Thoracic aorta (tissue), 2 donors: ENCODE measurements around the gene FOXS1. TPM values are rescaled to one million over a fixed set of nuclear protein-coding genes. Genes with fewer than 3 reads are reported as not detected.

Experiments
- ATAC-seq: fragments of 150-250 bp; one replicate; pipeline ENCODE4 v1.8.0; 2017; ENCODE audit warnings: low read depth; ENCODE audit not compliant: insufficient number of reproducible peaks, low FRiP score
- DNase-seq: peaks from one replicate; pipeline ENCODE4 v3.0.0-alpha.2; 2020; ENCODE audit warnings: low spot score
- H3K27ac ChIP-seq, 2 donors: fragments of 200-600 bp; sonication (generic); 1 replicate in 1 of 2; 2 replicates in 1 of 2; pipeline ENCODE4 v1.5.1; 2016; ENCODE audit warnings: mild to moderate bottlenecking in 2 of 2, moderate library complexity in 2 of 2
- H3K27me3 ChIP-seq: fragments of 200-600 bp; sonication (generic); replicated peaks from 2 replicates; pipeline ENCODE4 v1.6.0; 2016; ENCODE audit warnings: mild to moderate bottlenecking; ENCODE audit not compliant: insufficient read depth
- H3K36me3 ChIP-seq: fragments of 200-600 bp; sonication (generic); one replicate; pipeline ENCODE4 v1.5.1; 2016
- H3K4me1 ChIP-seq, 2 donors: fragments of 200-600 bp; sonication (generic); 1 replicate in 1 of 2; 2 replicates in 1 of 2; pipeline versions ENCODE4 v1.5.1 to v1.6.0; 2016; ENCODE audit warnings: low read depth in 2 of 2, mild to moderate bottlenecking in 1 of 2; ENCODE audit not compliant: control insufficient read depth in 1 of 2
- H3K4me3 ChIP-seq: fragments of 200-600 bp; sonication (generic); 2 replicates; pipeline ENCODE4 v1.5.1; 2016; ENCODE audit warnings: mild to moderate bottlenecking
- H3K9me3 ChIP-seq: fragments of 200-600 bp; sonication (generic); 2 replicates; pipeline ENCODE4 v1.5.1; 2016
- CTCF ChIP-seq: fragments of 200-600 bp; sonication (generic); IDR thresholded peaks from one replicate; pipeline ENCODE4 v1.5.1; 2019; ENCODE audit warnings: antibody characterized with exemption
- total RNA-seq, 2 donors: library from RNA; depleted of rRNA; stranded (reverse); fragments of >200 nt; gene quantifications; one replicate each; pipeline versions ENCODE4 v1.1.0 to v1.2.3, GENCODE V29; 2016

Gene FOXS1
- total RNA-seq, 2 donors from 2014 or later = 13.9 to 44.5 TPM

GRCh38 chr20:31864521-31865400 lies 19.4 kb upstream of the FOXS1 start:
- TF ChIP-seq CTCF = no peak
- H3K27me3 ChIP-seq = no peaks in the 10 kb centered on the region
- no peaks in the 10 kb centered on the region for H3K36me3 ChIP-seq

GRCh38 chr20:31863296-31864085 lies 18.1 kb upstream of the FOXS1 start:
- Histone ChIP-seq H3K27me3 (no peaks in the 10 kb centered on the region), H3K4me3 (no peak overlapping the region), H3K36me3 (no peaks in the 10 kb centered on the region), H3K4me1 (peaks cover 6 to 21% of the 10 kb centered on the region in 2 donors), H3K9me3 (no peaks in the 10 kb centered on the region), H3K27ac (no peak overlapping the region)
- DNase-seq (no peak), ATAC-seq (no peak)
- no peak for TF ChIP-seq CTCF

More at GRCh38 chr20:31864521-31865400, 19.4 kb upstream of the FOXS1 start:
- no peak for DNase-seq
- no peaks in the 10 kb centered on the region for H3K9me3 ChIP-seq
- no peak overlapping the region for H3K27ac ChIP-seq
- H3K4me1 ChIP-seq = peaks cover 13 to 34% of the 10 kb centered on the region in 2 donors
- ATAC-seq = no peak
- no peak overlapping the region for H3K4me3 ChIP-seq

- no peak for DNase-seq
- H3K9me3 ChIP-seq = no peaks in the 10 kb centered on the region
Measured at GRCh38 chr20:31862506-31862905, 17.1 kb upstream of the FOXS1 start.

GRCh38 chr20:31862157-31862470 lies 16.7 kb upstream of the FOXS1 start:
- ATAC-seq (no peak), DNase-seq (no peak)
- no peak overlapping the region for H3K27ac ChIP-seq
- no peaks in the 10 kb centered on the region for H3K9me3 ChIP-seq
- no peak for TF ChIP-seq CTCF
- no peaks in the 10 kb centered on the region for H3K36me3 ChIP-seq
- peaks cover 6 to 12% of the 10 kb centered on the region in 2 donors for H3K4me1 ChIP-seq
- no peak overlapping the region for H3K4me3 ChIP-seq
- no peaks in the 10 kb centered on the region for H3K27me3 ChIP-seq

More at GRCh38 chr20:31862506-31862905, 17.1 kb upstream of the FOXS1 start:
- Histone ChIP-seq H3K36me3 (no peaks in the 10 kb centered on the region), H3K27ac (no peak overlapping the region), H3K4me3 (no peak overlapping the region), H3K27me3 (no peaks in the 10 kb centered on the region), H3K4me1 (peaks cover 6 to 12% of the 10 kb centered on the region in 2 donors)
- no peak for ATAC-seq
- TF ChIP-seq CTCF = no peak
